HK-2 (cell line): Measurements from ENCODE around the gene AOPEP.
A peak's percentile ranks its signal among the peaks of the same experiment; 100 is the strongest.
"Not testable (repeated sequence)": the region's sequence is repeated elsewhere in the genome, so short reads cannot be mapped to it uniquely, and the experiment has no call there.

Experiments used
- DNase-seq: peaks from one replicate; pipeline ENCODE4 v3.0.0-alpha.2; 2018; ENCODE audit not compliant: unreplicated experiment

Gene AOPEP

GRCh38 chr9:94933511-94933828 is 207.0 kb downstream of the AOPEP start:
- no peak for DNase-seq

DNA sequence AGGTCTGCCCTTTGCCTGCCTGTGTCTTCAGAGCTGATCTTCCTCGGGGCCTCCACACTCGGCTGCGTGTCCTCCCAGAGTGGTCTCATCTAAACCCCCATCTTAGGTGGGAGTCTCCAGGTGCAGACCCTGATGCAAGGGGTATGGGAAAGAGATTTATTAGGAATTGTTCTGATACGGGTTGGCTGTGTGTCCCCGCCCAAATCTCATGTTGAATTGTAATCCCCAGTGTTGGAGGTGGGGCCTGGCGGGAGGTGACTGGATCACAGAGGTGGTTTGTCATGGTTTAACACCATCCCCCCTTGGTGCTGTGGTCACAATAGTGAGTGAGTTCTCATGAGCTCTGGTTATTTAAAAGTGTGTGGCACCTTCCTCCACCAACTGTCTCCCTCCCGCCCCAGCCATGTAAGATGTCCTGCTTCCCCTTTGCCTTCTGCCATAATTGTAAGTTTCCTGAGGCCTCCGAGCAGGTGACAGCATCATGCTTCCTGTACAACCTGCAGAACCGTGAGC is 208.4 kb downstream of the AOPEP start:
- DNase-seq: no peak

- no peak for DNase-seq
Observed at GRCh38 chr9:94935396-94935795, 208.9 kb downstream of the AOPEP start.

- DNase-seq: no peak
Observed at GRCh38 chr9:94936419-94936818, 209.9 kb downstream of the AOPEP start.

- no peak for DNase-seq
Observed at GRCh38 chr9:94937214-94937903, 210.9 kb downstream of the AOPEP start.

DNA sequence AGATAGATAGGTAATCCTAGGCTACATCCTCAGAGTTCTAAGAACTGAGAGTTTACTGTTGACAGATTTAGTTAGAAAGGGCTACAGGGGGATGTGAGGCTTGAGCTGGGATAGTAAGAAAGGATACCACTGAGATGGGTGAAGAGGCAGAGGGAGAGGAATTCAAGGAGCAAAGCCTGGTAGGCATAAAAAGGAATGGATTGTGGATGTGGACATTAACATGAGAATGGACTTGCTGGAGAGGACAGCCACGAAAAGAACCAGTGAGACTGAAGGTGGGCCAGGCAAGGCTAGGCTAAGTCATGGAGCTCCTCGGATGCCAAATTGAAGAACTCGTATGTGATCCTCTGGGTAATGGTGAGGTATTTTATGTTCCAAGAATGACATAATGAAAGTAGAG is 211.9 kb downstream of the AOPEP start:
- DNase-seq: no peak

- DNase-seq: not testable (repeated sequence)
Observed at GRCh38 chr9:94940296-94940695, 213.8 kb downstream of the AOPEP start.

- no peak for DNase-seq
Observed at GRCh38 chr9:94941211-94941875, 214.8 kb downstream of the AOPEP start.

DNA sequence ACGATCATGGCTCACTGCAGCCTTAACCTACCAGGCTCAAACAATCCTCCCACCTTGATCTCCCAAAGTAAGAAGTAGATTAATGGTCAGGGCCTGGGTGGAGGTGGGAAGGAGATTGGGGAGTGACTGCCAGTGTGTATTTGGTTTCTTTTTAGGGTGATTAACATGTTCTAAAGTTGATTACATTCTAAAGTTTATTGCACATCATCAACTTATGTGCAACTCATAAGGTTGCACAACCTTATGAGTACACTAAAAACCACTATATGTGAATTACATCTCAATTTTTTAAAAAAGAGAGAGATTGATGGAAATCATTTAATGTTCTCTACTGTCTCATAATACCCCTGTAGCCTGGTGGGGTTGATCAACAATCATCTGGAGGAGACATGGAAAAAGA is 218.1 kb downstream of the AOPEP start:
- DNase-seq: no peak

DNA sequence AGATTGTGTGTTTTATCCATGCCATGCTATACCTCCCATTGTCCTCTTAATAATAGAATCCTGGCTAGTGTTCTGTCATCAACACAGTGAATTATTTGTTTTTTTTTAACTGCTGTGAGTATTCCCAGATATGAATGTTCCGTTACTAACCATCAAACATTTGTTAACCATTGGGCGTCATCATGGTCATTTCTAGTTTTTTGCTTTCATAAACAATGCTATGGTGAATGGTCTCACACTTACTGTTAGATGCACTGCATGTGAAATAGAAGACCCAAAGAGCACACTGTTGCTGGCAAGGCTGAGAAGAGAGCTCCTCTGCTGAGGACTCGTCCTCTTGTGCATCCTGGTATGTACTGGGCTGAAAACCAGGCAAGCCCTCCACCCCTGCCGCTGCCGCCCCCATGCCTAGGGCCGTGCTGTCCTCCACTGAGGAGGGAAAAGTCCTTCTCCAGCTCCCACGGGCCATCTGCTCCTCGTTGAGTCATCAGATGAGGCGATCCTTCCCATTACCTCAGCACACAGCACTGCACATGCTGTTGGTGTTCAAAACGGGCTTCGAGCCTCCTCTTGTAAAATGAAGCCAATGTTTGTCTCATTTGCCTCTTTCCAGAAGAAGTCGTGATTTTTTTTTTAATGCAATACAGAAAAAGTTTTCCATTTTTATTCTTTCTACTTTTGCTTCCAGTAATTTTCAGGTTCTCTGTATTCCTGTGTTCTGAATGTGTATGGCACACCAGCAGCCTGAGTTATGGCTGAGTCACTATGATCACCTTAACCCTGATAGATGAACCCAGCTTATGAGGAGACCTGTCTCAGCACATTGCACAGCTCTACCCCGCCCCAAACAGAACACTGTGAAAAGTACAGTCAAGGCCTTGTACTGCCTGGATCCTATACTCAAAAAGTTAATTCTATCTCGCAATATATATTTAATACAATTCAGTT is 219.0 kb downstream of the AOPEP start:
- peak; percentile 51 for DNase-seq

- no peak for DNase-seq
Observed at GRCh38 chr9:94946256-94946655, 219.8 kb downstream of the AOPEP start.

DNA sequence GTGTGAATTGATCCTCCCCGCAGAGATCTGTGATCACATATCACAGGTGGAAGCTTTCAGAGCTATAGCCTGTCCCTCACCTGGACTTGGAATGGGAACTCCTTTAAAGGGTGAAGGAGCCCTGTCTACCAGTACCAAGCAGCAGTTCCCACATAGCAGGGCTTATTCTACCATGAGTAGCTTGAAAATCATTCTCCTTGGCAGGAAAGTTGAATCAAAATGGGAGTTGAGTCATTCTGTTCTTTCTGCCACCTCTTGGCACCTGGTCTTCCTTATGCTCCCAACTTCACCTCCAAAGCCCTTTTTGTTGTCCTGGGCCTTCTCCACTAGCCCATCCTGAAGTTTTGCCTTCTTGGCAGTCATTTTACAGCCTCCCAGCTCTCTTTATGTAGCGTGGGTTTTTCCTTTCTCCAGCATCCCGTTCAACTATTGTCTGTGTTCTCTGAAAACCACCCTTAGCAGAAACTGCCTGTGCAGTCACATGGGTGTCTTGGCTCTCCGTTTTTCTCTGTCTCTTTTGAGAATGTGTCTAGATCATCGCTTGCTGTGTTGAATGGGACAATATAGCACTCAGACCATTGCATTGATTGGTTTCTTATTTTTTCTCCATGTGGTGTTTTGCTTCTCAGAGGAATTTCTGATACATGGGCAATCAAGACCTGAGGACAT is 222.2 kb downstream of the AOPEP start:
- DNase-seq: no peak

- no peak for DNase-seq
Observed at GRCh38 chr9:94949370-94949769, 222.9 kb downstream of the AOPEP start.

DNA sequence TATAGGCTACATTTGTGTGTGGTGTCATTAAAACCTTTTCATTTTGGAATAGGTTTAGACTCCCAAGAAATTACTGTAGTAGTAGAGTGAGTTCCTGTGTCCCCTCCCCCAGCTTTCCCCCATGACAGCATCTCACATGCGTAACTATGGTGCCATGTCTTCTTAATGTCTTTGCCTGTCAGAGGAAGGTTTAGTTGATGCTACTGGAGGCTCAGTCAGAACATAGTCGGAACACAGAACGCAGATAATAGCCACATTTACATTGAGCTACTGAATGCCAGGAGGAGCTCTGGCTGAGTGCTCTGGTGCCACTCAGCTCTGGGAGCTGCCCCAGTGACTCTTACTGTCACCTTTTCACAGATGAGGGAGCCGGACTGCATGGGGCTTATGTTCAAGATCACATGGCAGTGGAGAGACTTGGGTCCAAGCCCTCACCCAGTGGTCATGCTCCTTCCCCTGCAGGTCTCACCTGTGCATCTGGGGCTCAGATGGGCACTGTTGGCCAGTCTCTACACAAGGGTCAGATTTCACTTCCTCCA is 223.6 kb downstream of the AOPEP start:
- DNase-seq: no peak

DNA sequence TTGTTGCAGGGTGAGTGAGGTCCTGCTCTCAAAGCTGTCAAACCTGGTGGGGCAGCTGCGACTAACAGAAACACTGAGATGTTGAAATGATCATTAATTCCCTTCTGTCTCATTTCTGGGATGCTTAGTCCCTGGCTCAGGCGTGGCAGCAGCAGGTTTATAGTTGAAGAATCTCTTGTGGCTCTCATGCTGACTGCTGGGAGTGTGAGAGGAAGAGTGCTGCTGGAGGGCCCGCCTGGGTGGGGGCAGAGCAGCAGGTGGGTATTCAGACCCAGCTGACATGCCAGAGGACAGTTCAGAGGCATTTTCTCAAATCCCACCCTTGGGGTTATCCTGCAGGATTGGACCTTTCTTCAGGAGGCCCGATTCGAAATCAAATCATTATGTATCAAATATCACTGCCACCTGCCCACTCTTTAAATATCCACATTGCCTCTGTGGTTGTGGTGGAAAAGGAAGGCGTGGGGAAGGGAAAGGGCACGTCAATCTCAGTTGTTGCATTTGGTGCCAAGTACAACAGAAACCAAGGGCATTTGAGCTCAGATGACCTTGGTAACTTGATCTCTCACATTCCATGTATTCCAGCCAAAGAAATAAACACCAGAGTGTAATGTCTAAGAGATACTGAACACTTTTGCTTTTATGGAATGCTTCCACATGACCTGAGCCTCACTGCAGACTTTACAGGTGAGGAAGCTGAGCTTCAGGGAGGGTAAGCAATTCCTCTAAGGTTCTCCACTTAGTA is 224.3 kb downstream of the AOPEP start:
- no peak for DNase-seq

- no peak for DNase-seq
Observed at GRCh38 chr9:94951324-94952135, 225.0 kb downstream of the AOPEP start.

DNA sequence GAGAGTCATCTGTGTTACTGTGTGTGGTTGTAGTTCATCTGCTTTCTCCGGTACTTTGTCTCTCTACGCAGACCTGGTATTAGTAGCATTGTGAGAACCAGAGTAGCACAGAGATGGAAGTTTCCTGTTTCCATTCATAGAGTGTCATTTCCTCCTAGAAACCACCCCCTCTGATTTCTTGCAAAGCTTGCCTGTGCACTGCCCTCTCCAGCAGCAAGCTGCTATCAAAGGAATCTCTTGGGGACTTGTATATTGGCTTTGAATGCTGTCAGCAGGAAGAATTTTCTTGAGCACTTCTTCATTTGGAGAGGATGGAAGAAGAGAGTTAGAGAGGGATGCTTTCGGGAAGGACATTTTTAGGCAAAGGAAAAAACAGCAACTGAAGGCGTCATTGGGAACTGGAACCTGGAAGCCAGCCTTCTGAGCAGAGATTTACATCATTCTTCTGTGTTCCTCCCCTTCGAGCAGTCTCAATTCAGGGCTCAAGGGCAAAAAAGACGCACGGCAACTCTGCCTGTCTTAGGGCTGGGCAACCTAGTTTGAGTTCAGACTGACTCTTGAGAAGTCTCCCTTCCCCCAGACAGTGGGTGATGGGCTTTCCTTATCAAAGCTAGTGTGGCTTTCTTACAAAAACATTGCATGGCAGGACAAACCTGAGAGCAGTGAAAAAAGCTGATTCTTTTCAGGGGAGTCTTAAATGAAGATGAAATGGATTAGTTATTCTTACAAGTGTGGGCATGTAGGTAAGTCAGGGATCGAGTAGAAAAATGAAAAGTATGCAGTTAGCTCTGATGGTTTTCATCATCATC is 226.3 kb downstream of the AOPEP start:
- no peak for DNase-seq

GRCh38 chr9:94956731-94957130 is 230.2 kb downstream of the AOPEP start:
- DNase-seq: no peak

DNA sequence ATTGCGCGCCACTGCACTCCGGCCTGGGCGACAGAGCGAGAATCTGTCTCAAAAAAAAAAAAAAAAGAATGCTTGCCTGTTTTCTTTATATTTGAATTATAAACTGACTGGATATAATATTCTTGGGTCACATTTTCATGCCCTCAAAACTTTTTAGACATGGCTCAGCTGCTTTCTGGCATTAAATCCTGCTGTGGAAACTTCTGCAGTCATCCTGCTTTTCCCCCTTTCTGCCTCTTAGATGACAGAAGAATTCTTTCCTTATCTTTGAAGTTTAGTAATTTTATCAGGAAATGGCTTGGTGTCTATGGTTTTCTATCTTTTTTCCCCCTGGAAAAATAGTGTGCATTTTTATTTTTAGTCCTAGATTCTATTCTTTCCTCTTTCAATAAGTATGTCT is 234.5 kb downstream of the AOPEP start:
- DNase-seq: no peak
